Measurements from ENCODE around the gene CDC42BPB. TPM values are rescaled to one million over a fixed set of nuclear protein-coding genes. Genes with fewer than 3 reads are reported as not detected.
A peak's percentile ranks its signal among the peaks of the same experiment; 100 is the strongest.
"Not testable (repeated sequence)": the region's sequence is repeated elsewhere in the genome, so short reads cannot be mapped to it uniquely, and the experiment has no call there.

Gene CDC42BPB
- total RNA-seq, 1 donor from 2014 or later: 102 TPM

GRCh38 chr14:102930138-102930752 is 127.1 kb downstream of the CDC42BPB start:
- ATAC-seq (no peak), DNase-seq (no peak)
- intact Hi-C loops (cut with DNase I): no loop called here
- peaks cover 15% of the 10 kb centered on the region for H3K4me1 ChIP-seq
- peak overlapping the region; percentile 52 for H3K4me3 ChIP-seq
- TF ChIP-seq CTCF (IDR thresholded peaks at IDR 0.05): no peak
- H3K27ac ChIP-seq: no peak overlapping the region
- peaks cover 21% of the 10 kb centered on the region for H3K27me3 ChIP-seq
- H3K9me3 ChIP-seq: no peaks in the 10 kb centered on the region
- peaks cover 17% of the 10 kb centered on the region for H3K36me3 ChIP-seq

- peaks cover 15% of the 10 kb centered on the region for H3K4me1 ChIP-seq
- no peak for DNase-seq
- peak; percentile 0 for ATAC-seq
- intact Hi-C loops (cut with DNase I): no loop called here
- no peaks in the 10 kb centered on the region for H3K9me3 ChIP-seq
- no peak for TF ChIP-seq CTCF (IDR thresholded peaks at IDR 0.05)
- peaks cover 17% of the 10 kb centered on the region for H3K36me3 ChIP-seq
- no peak overlapping the region for H3K27ac ChIP-seq
- peak overlapping the region; percentile 52 for H3K4me3 ChIP-seq
- H3K27me3 ChIP-seq: peaks cover 26% of the 10 kb centered on the region
Observed at GRCh38 chr14:102929241-102930137, 127.9 kb downstream of the CDC42BPB start.

GRCh38 chr14:102928412-102929240 is 128.7 kb downstream of the CDC42BPB start:
- Histone ChIP-seq H3K27me3 (peaks cover 34% of the 10 kb centered on the region), H3K27ac (peak overlapping the region; percentile 83)
- peak; percentile 86 for ATAC-seq

GRCh38 chr14:102927878-102928411 is 129.4 kb downstream of the CDC42BPB start:
- ATAC-seq: peak; percentile 25
- Histone ChIP-seq H3K4me1 (peaks cover 23% of the 10 kb centered on the region), H3K9me3 (no peaks in the 10 kb centered on the region), H3K4me3 (peak overlapping the region; percentile 52), H3K36me3 (peaks cover 1% of the 10 kb centered on the region), H3K27me3 (peaks cover 41% of the 10 kb centered on the region), H3K27ac (peak overlapping the region; percentile 83)
- DNase-seq: peak; percentile 79
- no peak for TF ChIP-seq CTCF (IDR thresholded peaks at IDR 0.05)
- intact Hi-C loops (cut with DNase I): no loop called here

More at GRCh38 chr14:102928412-102929240, 128.7 kb downstream of the CDC42BPB start:
- intact Hi-C loops (cut with DNase I): no loop called here
- H3K9me3 ChIP-seq: no peaks in the 10 kb centered on the region
- H3K4me3 ChIP-seq: peak overlapping the region; percentile 52
- TF ChIP-seq CTCF (IDR thresholded peaks at IDR 0.05): no peak
- peak; percentile 95 for DNase-seq
- H3K36me3 ChIP-seq: peaks cover 8% of the 10 kb centered on the region
- peaks cover 16% of the 10 kb centered on the region for H3K4me1 ChIP-seq

GRCh38 chr14:102927346-102927877 is 129.9 kb downstream of the CDC42BPB start:
- DNase-seq: peak; percentile 90
- intact Hi-C loops (cut with DNase I): no loop called here

GRCh38 chr14:102926840-102927239 is 130.5 kb downstream of the CDC42BPB start:
- H3K9me3 ChIP-seq; intact Hi-C loops (cut with DNase I); H3K4me3 ChIP-seq; H3K36me3 ChIP-seq; ATAC-seq; H3K27ac ChIP-seq; DNase-seq: not testable (repeated sequence)
- Histone ChIP-seq H3K4me1 (peaks cover 27% of the 10 kb centered on the region), H3K27me3 (peaks cover 51% of the 10 kb centered on the region)

More at GRCh38 chr14:102927346-102927877, 129.9 kb downstream of the CDC42BPB start:
- H3K4me1 ChIP-seq: peaks cover 27% of the 10 kb centered on the region
- no peaks in the 10 kb centered on the region for H3K9me3 ChIP-seq
- peaks cover 46% of the 10 kb centered on the region for H3K27me3 ChIP-seq
- H3K36me3 ChIP-seq: no peaks in the 10 kb centered on the region
- peak overlapping the region; percentile 52 for H3K4me3 ChIP-seq
- no peak for TF ChIP-seq CTCF (IDR thresholded peaks at IDR 0.05)
- peak; percentile 73 for ATAC-seq
- peak overlapping the region; percentile 83 for H3K27ac ChIP-seq

Data from upper lobe of right lung (tissue), 1 donor.